Cortex of kidney (tissue), 1 donor: Measurements from ENCODE around the gene SMARCE1.

Source experiments
- DNase-seq: peaks from one replicate; lab custom pipeline; 2025; lab: John Stamatoyannopoulos, UW

SMARCE1 gene

DNA sequence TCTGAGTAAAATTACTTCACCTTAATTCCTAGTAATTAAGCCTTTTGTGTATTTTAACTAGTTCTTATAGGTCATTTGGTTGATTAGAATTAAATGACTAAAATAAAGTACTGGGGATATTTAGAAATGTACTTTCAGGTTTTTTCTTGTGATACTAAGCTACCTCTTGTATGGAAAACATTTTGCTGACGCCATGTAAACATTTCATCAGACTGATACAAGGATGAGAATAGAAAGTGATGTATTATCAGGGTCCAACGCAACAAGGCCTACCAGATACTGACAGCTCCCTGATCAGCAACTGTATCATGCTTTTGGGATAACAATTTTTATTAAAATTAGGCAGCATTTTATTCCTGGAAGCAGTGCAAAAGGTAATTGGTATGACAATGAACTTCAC lies 1.7 kb downstream of the SMARCE1 start:
- DNase-seq: no peak

DNA sequence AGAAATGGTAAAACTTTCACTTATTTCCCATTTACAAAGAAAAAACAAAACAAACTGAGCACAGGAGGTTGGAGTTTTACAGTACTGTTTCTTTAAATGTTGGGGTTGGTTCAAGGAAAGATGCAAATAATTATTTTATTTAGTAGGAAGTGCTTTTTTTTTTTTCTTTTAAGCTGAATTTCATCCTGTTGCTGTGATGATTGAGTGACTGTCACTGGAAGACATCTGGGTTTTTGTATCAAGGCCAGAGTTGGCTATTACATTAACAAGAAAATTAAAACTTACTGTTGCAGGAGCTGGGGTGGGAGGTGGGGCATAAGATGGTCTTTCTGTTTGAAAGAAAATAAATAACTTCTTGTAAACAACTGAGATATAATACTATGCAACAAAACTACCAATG lies 2.3 kb downstream of the SMARCE1 start:
- no peak for DNase-seq

DNA sequence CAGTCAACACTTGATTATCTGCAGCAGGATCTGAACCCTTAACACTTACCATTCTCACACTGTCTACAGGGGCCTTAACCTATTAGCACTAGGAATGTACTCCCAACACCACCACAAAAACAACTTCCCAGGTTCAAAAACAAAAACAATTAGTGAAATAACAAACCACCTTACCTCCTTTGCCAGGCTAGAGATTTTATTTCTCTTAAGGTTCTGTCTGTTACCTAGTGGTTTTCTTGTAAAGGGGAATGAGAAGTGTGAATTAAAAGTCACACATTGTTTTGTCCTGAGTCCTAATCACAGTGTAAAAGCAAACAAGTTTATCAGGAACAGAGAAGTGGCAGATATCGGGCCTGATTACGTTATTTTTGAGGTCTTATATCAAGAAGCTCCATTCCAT lies 9.7 kb downstream of the SMARCE1 start:
- DNase-seq: no peak

DNA sequence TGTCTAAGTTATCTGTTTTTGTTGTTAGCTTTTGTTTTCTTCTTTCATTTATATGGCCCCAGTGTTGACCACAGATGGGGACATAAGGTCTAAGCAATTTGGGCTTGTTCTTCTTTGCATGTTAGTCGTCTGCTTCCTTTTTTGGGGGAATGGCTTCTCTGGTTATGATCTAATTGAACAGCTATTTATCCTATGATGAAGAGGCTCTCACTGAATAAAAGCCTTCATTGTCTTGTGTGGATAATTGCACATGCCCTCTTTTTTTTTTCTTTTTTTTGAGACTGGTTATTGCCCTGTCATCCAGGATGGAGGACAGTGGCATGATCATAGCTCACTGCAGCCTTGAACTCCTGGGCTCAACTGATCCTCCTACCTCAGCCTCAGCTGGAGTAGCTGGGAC lies 13.7 kb downstream of the SMARCE1 start:
- DNase-seq: no peak

DNA sequence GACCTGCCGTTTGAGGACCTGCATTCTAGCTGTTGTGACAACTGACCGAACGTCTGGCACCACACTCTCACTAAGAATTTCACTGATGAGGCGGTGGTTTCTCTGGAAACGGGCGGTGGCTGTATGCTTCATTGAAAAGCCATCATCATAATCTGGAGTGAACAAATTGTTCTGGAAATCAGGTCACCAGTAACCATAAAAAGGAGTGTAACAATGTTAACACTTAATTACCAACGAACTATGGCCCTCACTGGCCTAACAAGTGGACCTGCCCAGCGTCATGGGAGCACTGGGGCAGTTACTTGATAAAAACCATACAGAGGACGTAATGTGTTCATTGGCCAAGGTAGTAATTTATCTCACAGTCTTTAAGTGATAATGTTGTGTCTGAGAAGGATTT lies 15.4 kb downstream of the SMARCE1 start:
- DNase-seq: no peak

DNA sequence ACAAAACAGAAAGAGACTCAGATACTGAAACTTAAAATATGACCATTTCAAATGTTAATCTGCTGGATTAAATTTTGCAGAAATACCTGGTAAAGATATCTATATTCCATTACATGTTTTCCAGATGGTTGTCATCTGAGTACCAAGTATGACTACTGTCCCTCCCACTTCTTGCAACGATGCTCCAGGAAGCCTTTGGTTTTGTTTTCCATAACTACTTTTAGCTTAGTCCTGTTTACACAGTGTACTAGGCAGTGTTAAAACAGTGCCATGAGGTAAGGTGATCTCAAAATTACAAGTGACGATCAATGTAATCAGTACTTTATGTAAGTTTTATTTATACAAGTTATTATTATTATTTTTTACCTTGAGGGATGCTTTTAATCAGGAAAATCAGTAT lies 17.8 kb downstream of the SMARCE1 start:
- no peak for DNase-seq

DNA sequence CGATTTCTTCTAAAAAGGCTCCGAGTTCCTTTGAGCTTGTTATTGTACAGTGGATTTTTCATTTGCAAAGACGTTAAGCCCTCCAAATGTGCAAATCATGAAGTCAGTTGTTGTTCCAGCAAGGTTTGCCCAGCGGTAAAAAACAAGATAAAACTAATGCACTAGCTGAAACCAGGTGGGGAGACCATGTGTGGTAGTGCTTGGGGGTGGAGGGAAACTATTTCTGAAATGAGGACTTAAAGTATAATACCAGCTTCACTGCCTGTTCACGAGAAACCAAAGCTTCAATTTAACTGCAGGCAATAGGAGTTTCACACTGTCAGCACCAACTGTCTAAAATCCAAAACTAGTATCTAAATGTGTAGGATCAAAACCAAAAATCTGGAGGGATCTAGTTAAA lies 22.3 kb downstream of the SMARCE1 start:
- no peak for DNase-seq

DNA sequence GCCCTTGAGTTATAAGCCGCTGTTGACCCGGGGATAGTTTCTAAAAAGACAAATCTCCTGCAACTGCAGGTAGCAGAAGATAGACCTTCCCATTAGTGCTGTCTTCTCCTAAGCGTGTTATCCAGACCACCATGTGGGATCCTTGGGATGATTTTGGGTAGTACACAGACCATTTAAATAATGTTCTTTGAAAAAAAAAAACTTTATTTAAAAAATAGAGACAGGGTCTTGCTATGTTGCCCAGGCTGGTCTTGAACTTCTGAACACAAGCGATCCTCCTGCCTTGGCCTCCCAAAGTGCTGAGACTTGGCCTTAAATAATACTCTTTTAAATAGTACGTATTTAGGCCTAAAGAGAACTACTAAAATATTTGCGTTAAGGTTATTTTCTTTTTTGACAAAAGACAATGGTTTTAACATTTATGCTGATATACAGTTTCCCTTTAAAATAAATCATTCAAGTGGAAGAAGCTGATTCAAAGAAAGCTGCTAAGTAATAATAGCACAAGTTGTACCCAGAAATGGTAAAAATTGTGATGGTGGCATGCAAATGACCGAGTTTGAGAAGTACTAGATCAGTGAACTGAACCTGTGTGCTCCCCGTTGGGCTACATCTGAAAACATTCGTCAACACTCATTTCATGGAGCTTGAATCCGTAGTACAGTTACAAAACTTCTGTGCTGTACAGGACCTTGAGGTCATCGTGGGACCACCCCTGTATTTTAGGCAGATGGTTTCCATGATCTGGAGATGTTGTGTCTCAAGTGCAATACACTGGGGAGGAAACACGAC lies 24.0 kb downstream of the SMARCE1 start:
- DNase-seq: no peak

DNA sequence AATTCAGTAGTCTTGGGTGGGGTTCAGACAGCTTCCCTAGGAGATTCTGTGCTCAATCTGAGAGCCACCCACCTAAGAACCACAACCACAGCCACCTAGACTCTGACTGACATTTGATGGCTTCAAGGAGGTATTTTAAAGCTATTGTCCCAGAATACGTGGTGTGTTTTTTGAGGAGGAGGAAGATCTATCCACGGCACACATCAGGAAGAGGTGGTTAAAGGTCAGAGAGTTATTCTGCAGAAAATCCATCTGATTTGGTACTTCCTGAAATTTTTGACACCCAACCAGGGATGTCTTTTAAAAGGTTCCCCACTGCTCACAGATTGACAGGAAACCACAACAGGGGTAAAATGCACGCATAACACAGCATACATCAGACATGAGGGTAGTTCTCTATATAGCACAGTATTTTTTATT lies 25.1 kb downstream of the SMARCE1 start:
- DNase-seq: no peak

DNA sequence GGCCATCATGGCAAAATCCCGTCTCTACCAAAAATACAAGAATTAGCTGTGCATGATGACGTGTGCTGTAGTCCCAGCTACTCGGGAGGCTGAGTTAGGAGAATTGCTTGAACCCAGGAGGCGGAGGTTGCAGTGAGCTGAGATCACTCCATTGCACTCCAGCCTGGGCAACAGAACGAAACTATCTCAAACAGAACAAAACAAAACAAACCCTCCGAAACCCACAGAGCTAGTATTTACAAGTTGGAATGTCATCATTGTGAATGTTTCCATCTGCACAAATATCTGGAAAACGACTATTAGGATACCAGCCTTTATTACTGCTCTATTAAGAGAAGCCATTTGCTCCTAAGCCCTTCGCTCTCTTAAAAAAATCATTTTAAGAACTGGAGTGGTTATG lies 26.0 kb downstream of the SMARCE1 start:
- no peak for DNase-seq

DNA sequence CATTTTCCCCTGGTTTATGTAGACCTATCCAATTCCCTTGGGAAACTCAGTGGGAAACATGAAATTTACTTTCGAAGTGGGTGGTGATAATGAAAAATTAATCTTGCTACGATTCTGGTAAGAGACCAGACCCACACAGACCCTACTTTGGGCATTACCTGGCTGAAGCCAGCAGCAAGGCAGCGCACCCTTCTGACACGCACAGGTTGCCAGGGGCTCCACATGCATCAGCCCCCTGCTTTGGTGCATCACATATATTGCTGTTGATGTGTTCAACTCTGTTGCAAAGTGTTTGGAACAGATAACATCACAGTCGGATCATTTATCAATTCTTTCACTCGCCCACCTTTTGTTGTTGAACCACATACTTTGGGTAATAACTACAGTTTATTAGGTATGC lies 26.6 kb downstream of the SMARCE1 start:
- DNase-seq: no peak

DNA sequence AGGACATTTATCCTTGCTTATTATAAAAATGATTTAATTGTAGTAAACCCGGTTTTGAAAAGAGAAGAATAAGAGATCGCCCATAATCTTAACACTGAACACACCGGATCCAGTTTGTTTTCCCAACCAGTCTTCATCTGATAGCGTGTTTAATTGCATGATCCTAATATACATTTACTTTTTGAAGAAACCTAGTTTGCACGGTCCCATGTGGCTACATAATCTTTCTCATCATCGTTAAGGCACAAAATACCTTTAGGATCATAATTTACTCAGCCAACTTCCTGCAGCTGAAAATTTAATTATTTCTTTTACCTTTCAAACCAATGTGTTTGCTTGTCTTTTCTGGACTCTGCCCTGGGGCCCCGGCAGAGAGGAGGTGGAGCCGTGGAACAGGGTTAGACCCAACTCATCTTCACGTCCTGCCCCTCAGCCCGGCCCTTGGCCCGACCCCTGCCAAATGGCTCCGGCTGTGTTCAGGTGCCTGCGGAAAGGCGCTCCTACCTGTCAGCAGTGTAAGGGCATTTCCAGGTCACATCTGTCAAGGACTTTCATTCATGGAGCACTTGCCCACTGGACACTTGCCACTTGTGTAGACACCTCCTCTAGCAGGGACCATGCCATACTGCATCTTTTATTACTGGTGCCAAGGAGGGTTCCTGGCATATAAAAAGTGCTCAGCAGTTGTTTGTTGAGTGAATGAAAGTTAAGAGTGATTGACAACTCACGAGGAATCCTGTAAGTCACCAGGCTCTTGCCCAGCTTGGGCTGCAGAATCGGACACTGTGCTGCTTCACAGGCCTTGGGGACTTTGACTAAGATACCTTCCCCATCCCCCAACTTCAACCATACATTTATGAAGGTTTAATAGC lies 28.6 kb downstream of the SMARCE1 start:
- no peak for DNase-seq

DNA sequence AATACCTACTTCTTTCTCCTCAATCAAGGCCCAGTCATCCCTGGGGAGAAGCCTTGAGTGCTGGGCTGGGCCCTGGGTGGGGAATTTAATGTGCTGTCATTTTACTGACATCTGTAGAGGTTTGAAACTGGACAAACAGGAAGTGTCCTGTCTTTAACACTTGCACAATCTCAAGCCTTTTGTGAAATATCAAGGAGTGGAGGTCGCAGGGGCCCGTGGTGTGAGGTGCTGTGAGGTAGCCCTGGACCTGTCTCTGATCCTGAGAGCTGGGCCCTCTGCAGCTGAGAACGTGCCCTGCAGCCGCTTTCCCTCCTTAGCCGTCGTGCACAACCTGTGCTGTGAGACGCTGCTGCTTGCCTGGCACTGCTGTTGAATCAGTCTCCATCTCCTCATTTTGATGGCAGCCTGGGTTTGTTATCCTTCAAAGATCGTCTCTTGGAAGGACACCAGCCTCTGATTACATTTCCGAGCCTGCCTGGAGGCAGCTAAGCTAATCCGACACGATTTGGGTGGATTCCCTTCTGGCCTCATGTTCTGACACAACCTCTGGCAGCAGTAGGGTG lies 29.9 kb downstream of the SMARCE1 start:
- DNase-seq: no peak

DNA sequence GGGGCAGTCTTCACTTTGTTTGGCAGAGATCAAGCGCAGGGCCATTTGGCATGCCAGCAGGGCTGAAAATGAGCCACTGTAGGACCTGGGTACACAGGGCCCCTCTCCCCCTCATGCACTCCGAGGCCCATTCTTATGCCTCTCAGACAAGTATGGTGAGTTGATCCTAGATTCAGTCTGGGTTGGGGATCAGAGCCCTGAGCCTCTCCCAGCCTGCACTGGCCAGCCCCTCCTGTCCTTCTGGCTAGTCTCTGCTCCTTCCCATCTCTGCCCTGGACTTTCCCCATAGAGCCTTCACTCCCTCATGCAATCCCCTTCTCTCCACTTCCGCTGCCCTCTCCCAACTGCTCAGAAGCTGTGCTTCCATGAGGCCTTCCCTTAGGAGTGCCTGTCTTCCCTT lies 31.0 kb downstream of the SMARCE1 start:
- DNase-seq: no peak

DNA sequence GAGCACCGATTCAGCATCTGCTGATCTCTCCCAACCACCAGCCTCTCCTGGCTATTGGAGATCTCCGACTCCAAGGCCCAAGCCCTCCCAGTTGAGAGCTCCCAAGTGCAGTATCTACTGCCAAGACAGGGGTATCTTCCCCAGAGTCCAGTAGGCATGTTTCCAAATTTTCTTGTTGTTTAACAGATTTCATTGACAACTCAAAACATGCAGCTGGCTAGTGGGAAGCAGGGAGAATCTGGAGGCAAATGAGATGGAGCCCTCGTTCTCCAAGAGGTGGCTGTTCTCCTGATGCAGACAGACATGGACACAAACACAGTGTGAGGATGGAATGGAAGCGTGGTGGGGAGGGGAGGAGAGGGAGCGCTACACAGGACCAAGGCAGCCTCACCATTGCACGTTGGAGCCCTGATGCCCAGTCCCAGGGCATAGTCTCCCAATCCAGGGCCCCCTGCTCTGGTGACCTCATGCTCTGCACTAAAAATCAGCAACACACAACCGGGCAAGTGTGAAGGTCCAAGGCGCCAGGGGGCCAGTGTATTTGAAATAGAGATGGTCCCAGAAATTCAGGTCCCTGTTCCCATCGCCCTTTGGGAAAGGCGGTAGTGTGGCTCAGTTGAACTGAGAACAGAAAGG lies 31.7 kb downstream of the SMARCE1 start:
- DNase-seq: no peak

DNA sequence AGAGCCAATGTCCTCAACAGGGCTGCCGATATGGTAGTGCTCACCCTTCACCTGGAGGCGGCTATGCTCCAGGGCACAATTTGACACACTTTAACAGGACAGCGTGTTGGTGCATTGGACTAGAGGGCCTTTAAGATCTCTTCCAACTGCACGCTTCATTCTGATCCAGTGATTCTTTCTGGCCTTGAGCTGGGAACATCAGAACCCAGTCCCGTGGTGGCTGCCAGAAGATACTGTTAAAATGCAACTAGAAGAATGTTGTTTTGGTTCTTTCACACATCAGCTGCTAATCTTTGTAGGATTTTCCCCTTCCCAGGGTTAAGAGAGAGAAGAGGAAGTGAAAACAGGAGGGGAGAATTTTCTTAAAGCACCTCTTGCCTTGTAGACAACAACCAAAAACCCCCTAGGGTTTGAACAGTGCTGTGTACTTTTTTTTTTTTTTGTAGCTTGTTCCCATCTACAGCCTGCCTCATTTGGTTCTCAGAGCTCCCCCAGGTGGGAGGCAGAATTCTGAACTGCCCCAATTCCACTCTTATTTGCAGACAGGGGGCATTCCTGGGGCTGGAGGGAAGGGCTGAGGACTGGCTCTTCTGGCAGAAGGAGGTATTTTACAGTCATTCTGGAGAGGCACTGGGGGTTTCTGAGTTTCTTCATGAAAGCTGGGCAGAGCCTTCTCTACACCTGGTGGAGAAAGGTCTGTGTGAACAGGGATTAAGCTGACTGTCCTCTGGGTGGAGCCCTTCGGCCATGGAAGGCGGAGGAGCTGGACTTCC lies 32.4 kb downstream of the SMARCE1 start:
- DNase-seq: no peak

DNA sequence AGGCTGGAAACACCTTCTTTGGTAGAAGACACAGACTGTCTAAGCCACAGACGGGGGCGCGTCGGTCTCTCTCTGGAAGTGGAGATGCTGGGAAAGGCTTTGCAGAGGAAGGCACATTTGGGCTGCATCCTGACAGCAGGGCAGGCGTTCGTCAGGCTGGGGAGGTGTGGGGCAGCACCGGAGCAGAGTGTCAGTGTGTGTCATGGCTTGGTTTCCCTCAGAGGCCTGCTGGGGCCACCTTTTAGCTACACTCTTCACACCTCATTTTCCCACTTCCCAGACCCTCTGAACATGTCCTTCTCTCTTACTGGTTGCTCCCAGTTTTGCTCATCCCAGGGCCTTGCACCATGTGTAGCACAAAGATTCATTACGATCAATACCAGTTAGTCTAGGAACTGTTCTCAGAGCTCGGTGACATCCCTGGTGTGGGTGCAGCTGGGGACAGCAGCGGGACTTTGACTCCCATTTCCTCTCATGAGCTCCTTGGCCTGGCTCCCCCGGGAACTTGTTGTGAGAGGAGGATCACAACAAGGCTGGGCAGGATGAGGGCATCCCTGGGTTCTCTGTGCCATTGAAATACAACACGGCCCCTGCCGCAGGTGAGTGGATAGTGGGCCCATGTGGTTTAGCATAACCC lies 33.1 kb downstream of the SMARCE1 start:
- no peak for DNase-seq

DNA sequence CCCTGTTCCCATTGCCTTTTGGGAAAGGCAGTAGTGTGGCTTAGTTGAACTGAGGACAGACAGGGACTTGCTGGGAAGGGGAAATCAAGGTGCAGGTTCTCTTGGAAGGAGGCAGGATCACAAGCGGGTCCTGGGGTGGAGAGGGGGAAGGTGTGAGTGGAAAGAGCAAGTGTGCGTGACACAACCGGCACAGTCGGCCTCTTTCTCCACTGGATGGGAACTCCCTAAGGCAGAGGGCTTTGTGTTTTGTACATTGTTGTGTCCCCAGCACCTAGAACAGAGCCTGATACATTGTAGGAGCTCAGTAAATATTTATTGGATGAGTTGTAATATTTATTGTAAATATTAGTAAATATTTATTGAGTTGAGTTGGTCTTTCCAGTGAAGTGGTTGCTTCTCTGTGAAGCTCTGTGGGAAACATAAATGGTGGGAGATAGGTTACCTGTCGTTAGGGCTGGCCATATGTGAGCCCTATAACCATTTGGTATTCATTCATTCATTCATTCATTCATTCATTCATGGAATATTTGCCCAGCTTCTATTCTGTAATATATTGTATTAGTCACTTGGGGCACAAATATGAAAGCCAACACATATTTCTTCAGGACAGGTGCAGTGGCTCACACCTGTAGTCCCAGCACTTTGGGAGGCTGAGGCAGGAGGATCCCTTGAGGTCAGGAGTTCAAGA lies 34.0 kb downstream of the SMARCE1 start:
- DNase-seq: no peak

DNA sequence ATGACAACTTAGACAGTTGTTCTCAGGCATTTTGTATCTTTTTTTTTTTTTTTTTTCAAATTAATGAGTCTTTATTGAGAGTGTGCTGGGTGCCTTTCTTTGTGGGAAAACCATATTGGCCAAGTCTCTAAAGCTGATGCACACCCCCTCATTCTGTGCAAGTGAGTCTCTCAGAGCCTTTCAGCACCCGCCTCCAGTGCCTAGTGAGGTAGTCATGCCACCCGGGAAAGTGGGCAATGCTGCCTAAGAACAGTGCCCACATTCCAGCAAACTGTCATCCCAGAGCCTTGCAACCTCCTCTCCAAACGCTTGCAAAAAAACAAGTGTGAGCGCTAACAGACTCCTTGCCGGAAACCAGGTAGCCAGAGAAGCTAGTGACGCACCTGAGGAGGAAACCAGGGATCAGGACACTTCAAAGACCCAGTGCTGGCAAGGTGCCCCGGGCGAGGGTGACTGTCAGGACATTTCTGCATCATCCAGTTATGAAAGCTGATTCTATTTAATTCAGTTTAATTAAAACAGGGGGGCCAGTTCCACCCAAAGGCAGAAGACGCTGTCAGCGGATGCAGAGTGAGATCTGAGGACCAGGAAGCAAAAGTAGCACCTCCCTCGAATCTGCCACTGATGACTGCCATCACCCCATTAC lies 34.9 kb downstream of the SMARCE1 start:
- DNase-seq: no peak

DNA sequence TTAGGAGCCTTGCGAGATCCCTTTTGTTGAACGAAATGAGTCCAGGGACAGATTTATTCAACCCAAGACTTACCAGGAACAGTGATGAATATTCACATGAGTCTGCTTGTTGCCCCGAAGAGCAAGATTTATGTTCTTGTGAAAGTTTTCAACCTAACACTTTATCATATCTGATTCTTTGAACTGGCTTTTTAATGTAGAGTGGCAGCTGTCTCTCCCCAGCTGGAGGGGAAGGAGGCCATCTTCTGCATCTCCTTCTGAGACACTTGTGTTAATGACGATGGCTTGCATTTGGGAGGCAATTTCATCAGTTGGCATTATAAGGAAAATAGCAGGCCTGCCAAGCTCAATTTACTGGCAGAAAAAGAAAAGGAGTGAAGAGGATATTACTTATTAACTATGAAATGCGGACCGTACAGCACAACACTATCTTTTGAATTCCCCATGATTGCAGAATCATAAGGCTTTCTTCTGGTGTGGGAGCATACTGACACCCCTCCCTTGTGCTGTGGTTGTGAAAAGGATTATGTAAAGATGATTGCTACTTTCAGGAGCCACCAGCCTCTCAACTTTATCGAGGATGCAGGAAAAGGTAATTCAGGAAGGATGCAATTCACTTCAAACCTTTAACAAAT lies 35.7 kb downstream of the SMARCE1 start:
- DNase-seq: no peak
